ENCODE measurements around the gene SLC5A11. TPM values are rescaled to one million over a fixed set of nuclear protein-coding genes. Genes with fewer than 3 reads are reported as not detected.

SLC5A11 gene
- total RNA-seq, 1 experiment from 2014 or later, result not detected

GRCh38 chr16:24925163-24925562 is 79.4 kb downstream of the SLC5A11 start:
- intact Hi-C loops (cut with micrococcal nuclease; ENCODE audit: unreplicated experiment), result no loop called here
- Histone ChIP-seq H3K27ac (ENCODE audit: low read depth, low read length, poor library complexity, severe bottlenecking) (no peak overlapping the region), H3K4me3 (ENCODE audit: low read depth, low read length, poor library complexity, severe bottlenecking) (no peak overlapping the region), H3K9me3 (ENCODE audit: low read depth, low read length, poor library complexity, severe bottlenecking) (no peaks in the 10 kb centered on the region), H3K27me3 (replicated peaks; ENCODE audit: insufficient read depth, low read depth, low read length, poor library complexity) (no peaks in the 10 kb centered on the region), H3K36me3 (ENCODE audit: insufficient read depth, low read length, poor library complexity, severe bottlenecking) (peaks cover 56% of the 10 kb centered on the region), H3K4me1 (ENCODE audit: insufficient read depth, low read length, poor library complexity, severe bottlenecking) (peaks cover 9% of the 10 kb centered on the region)
- ChIA-PET CTCF (no interaction called here), POLR2A (ENCODE audit: low non-redundant PET) (no interaction called here)
- DNase-seq (ENCODE audit: low spot score), result no peak
- no TSS peak for BruUV-seq (replicated peaks)
- TF ChIP-seq CTCF (conservative IDR thresholded peaks at IDR 0.05; ENCODE audit: low read depth, low read length), result no peak
- TF ChIP-seq EZH2 (IDR thresholded peaks at IDR 0.05; ENCODE audit: borderline replicate concordance, low read depth, low read length, poor library complexity, severe bottlenecking), result no peak

GRCh38 chr16:24929409-24929808 is 83.6 kb downstream of the SLC5A11 start:
- peaks cover 9% of the 10 kb centered on the region for H3K4me1 ChIP-seq (ENCODE audit: insufficient read depth, low read length, poor library complexity, severe bottlenecking)
- no TSS peak for BruUV-seq (replicated peaks)
- DNase-seq (ENCODE audit: low spot score), result no peak
- TF ChIP-seq CTCF (conservative IDR thresholded peaks at IDR 0.05; ENCODE audit: low read depth, low read length) (no peak), EZH2 (IDR thresholded peaks at IDR 0.05; ENCODE audit: borderline replicate concordance, low read depth, low read length, poor library complexity, severe bottlenecking) (no peak)
- intact Hi-C loops (cut with micrococcal nuclease; ENCODE audit: unreplicated experiment), result no loop called here
- no peaks in the 10 kb centered on the region for H3K9me3 ChIP-seq (ENCODE audit: low read depth, low read length, poor library complexity, severe bottlenecking)
- H3K4me3 ChIP-seq (ENCODE audit: low read depth, low read length, poor library complexity, severe bottlenecking), result no peak overlapping the region
- H3K27me3 ChIP-seq (replicated peaks; ENCODE audit: insufficient read depth, low read depth, low read length, poor library complexity), result no peaks in the 10 kb centered on the region
- ChIA-PET CTCF (no interaction called here), POLR2A (ENCODE audit: low non-redundant PET) (no interaction called here)
- H3K27ac ChIP-seq (ENCODE audit: low read depth, low read length, poor library complexity, severe bottlenecking), result no peak overlapping the region
- peaks cover 72% of the 10 kb centered on the region for H3K36me3 ChIP-seq (ENCODE audit: insufficient read depth, low read length, poor library complexity, severe bottlenecking)

GRCh38 chr16:24930440-24930839 is 84.7 kb downstream of the SLC5A11 start:
- TF ChIP-seq CTCF (conservative IDR thresholded peaks at IDR 0.05; ENCODE audit: low read depth, low read length), result no peak
- TF ChIP-seq EZH2 (IDR thresholded peaks at IDR 0.05; ENCODE audit: borderline replicate concordance, low read depth, low read length, poor library complexity, severe bottlenecking), result no peak
- peaks cover 9% of the 10 kb centered on the region for H3K4me1 ChIP-seq (ENCODE audit: insufficient read depth, low read length, poor library complexity, severe bottlenecking)
- H3K36me3 ChIP-seq (ENCODE audit: insufficient read depth, low read length, poor library complexity, severe bottlenecking), result peaks cover 75% of the 10 kb centered on the region
- intact Hi-C loops (cut with micrococcal nuclease; ENCODE audit: unreplicated experiment), result no loop called here
- H3K27ac ChIP-seq (ENCODE audit: low read depth, low read length, poor library complexity, severe bottlenecking), result no peak overlapping the region
- H3K9me3 ChIP-seq (ENCODE audit: low read depth, low read length, poor library complexity, severe bottlenecking), result no peaks in the 10 kb centered on the region
- BruUV-seq (replicated peaks), result no TSS peak
- H3K27me3 ChIP-seq (replicated peaks; ENCODE audit: insufficient read depth, low read depth, low read length, poor library complexity), result no peaks in the 10 kb centered on the region
- DNase-seq (ENCODE audit: low spot score), result no peak
- POLR2A ChIA-PET (ENCODE audit: low non-redundant PET), result no interaction called here
- no peak overlapping the region for H3K4me3 ChIP-seq (ENCODE audit: low read depth, low read length, poor library complexity, severe bottlenecking)
- CTCF ChIA-PET, result no interaction called here
